B cell (primary cell): ENCODE data around the gene MAP3K20. TPM values are rescaled to one million over a fixed set of nuclear protein-coding genes. Genes with fewer than 3 reads are reported as not detected.

Experiments
- ATAC-seq: fragments of 200-7000 bp; cut with Tn5 transposase; one replicate; pipeline ENCODE4 v1.10.0; 2021; ENCODE audit warnings: low read depth, mild to moderate bottlenecking, moderate number of reproducible peaks, moderate library complexity
- CTCF ChIA-PET: fragments of 350-600 bp; sonication (Branson Sonifier 250); formaldehyde crosslinking; loops from one replicate; lab custom pipeline; 2021; ENCODE audit warnings: antibody characterized with exemption, inconsistent platforms; lab: Charles Lee
- POLR2A ChIA-PET: fragments of 350-600 bp; sonication (Branson Sonifier 250); formaldehyde crosslinking; loops from one replicate; lab custom pipeline; 2021; ENCODE audit warnings: antibody characterized with exemption; lab: Charles Lee
- DNase-seq: peaks from one replicate; pipeline ENCODE4 v3.0.0; 2013
- H2AFZ ChIP-seq: 2 replicates; pipeline ENCODE4 v1.6.1; 2012; ENCODE audit warnings: mild to moderate bottlenecking, low read depth, low read length; ENCODE audit not compliant: insufficient read depth, poor library complexity, severe bottlenecking
- H3K27ac ChIP-seq, 2 donors: 1 replicate in 1 of 2; 2 replicates in 1 of 2; pipeline ENCODE4 v1.5.1; 2012 to 2013; ENCODE audit warnings: low read length in 2 of 2, mild to moderate bottlenecking in 2 of 2, moderate library complexity in 1 of 2
- H3K27me3 ChIP-seq, 4 experiments: fragments of 200-600 bp in 1 of 4; sonication (generic) in 1 of 4; replicated peaks in 1 of 4; 1 replicate in 2 of 4; 2 replicates in 2 of 4; pipeline versions ENCODE4 v1.6.1 to v1.7.0; 2013 to 2016; ENCODE audit warnings: low read length in 3 of 4, mild to moderate bottlenecking in 2 of 4, mixed read lengths in 1 of 4, moderate library complexity in 1 of 4; ENCODE audit not compliant: insufficient read depth in 4 of 4, control insufficient read depth in 3 of 4; ENCODE audit errors: control extremely low read depth in 1 of 4
- H3K36me3 ChIP-seq, 2 experiments: replicated peaks in 1 of 2; 1 replicate in 1 of 2; 2 replicates in 1 of 2; pipeline versions ENCODE4 v1.6.1 to v1.7.1; 2013; ENCODE audit warnings: low read length in 1 of 2; ENCODE audit not compliant: insufficient read depth in 2 of 2, control insufficient read depth in 1 of 2; ENCODE audit errors: control extremely low read depth in 1 of 2, extremely low read depth in 1 of 2
- H3K4me1 ChIP-seq, 2 donors: fragments of 200-600 bp in 1 of 2; sonication (generic) in 1 of 2; 1 replicate in 1 of 2; 2 replicates in 1 of 2; pipeline versions ENCODE4 v1.5.1 to v1.6.1; 2013 to 2017; ENCODE audit warnings: low read length in 2 of 2; ENCODE audit not compliant: control insufficient read depth in 2 of 2, insufficient read depth in 2 of 2
- H3K4me2 ChIP-seq: replicated peaks from 2 replicates; pipeline ENCODE3; 2012; ENCODE audit warnings: mild to moderate bottlenecking, low read depth, low read length; ENCODE audit not compliant: poor library complexity, severe bottlenecking
- H3K4me3 ChIP-seq, 5 experiments: fragments of 200-600 bp in 1 of 5; sonication (generic) in 1 of 5; 1 replicate in 3 of 5; 2 replicates in 2 of 5; pipeline versions ENCODE4 v1.5.1 to v1.7.0; 2011 to 2016; ENCODE audit warnings: low read length in 4 of 5, mild to moderate bottlenecking in 4 of 5, low read depth in 2 of 5, control low read depth in 1 of 5, moderate library complexity in 1 of 5; ENCODE audit not compliant: insufficient read depth in 1 of 5; ENCODE audit errors: control extremely low read depth in 1 of 5, extremely low read depth in 1 of 5
- H3K79me2 ChIP-seq: fragments of 200-600 bp; sonication (generic); one replicate; pipeline ENCODE4 v1.6.0; 2016; ENCODE audit warnings: low read length; ENCODE audit not compliant: control insufficient read depth, insufficient read depth
- H3K9ac ChIP-seq: fragments of 200-600 bp; sonication (generic); 2 replicates; pipeline ENCODE4 v1.6.1; 2017; ENCODE audit warnings: mild to moderate bottlenecking, low read length, moderate library complexity
- H3K9me3 ChIP-seq, 3 donors: one replicate each; pipeline versions ENCODE4 v1.6.1 to v1.7.1; 2013; ENCODE audit warnings: low read length in 2 of 3; ENCODE audit not compliant: control insufficient read depth in 2 of 3, insufficient read depth in 1 of 3; ENCODE audit errors: control extremely low read depth in 1 of 3
- H4K20me1 ChIP-seq: 2 replicates; pipeline ENCODE4 v1.6.0; 2012; ENCODE audit warnings: mild to moderate bottlenecking, low read length; ENCODE audit not compliant: insufficient read depth, control insufficient read depth, poor library complexity, severe bottlenecking
- H3K27ac Mint-ChIP-seq: one replicate; pipeline ENCODE4 v1.8.0; 2021; ENCODE audit warnings: mixed read lengths
- H3K27me3 Mint-ChIP-seq: one replicate; pipeline ENCODE4 v1.8.0; 2021; ENCODE audit warnings: mixed read lengths
- H3K4me1 Mint-ChIP-seq: one replicate; pipeline ENCODE4 v1.8.0; 2021; ENCODE audit warnings: mixed read lengths
- H3K4me3 Mint-ChIP-seq: one replicate; pipeline ENCODE4 v1.8.0; 2021; ENCODE audit warnings: mixed read lengths
- H3K9me3 Mint-ChIP-seq: one replicate; pipeline ENCODE4 v1.8.0; 2022; ENCODE audit warnings: mixed read lengths; ENCODE audit not compliant: insufficient read depth
- CTCF ChIP-seq: fragments of 200-600 bp; IDR thresholded peaks from one replicate; pipeline ENCODE4 v1.8.0; 2022; ENCODE audit warnings: antibody characterized with exemption, mild to moderate bottlenecking
- EZH2 ChIP-seq: IDR thresholded peaks from 2 replicates; pipeline ENCODE4 v1.6.1; 2012; ENCODE audit warnings: borderline replicate concordance, low read depth, mild to moderate bottlenecking, moderate library complexity, low read length; ENCODE audit not compliant: insufficient read depth, poor library complexity, severe bottlenecking
- WGBS: methylation state at CpG from one replicate; pipeline ENCODE4 v1.1.5; 2013; ENCODE audit warnings: missing lambda C conversion rate; ENCODE audit not compliant: insufficient coverage; 5-methylcytosine and 5-hydroxymethylcytosine counted together
- intact Hi-C: fragments of 100-400 bp; cut with micrococcal nuclease; formaldehyde crosslinking; loops from one replicate; pipeline ENCODE4 v1.10.0; 2022
- polyA plus RNA-seq: library from polyadenylated mRNA; depleted of rRNA; stranded (reverse); fragments of >200 nt; gene quantifications from 2 replicates; pipeline ENCODE4 v1.2.3, GENCODE V29; 2012
- total RNA-seq, 2 donors: library from RNA; stranded (reverse); fragments of 120-200 nt in 1 of 2; gene quantifications; 1 replicate in 1 of 2; 2 replicates in 1 of 2; pipeline versions ENCODE4 v1.2.3 to v1.2.4, GENCODE V29; 2013 to 2022

Gene MAP3K20
- total and polyA plus RNA-seq, 2 donors (not counting 1 experiment from before 2014, with no cell fraction given) = 2.2 to 9.1 TPM

GRCh38 chr2:173199294-173199693, 123.6 kb downstream of the MAP3K20 start:
- H3K4me1 Mint-ChIP-seq = no peaks in the 10 kb centered on the region
- Histone ChIP-seq H3K9me3 (no peaks in the 10 kb centered on the region), H3K4me1 (no peaks in the 10 kb centered on the region), H3K4me3 (no peak overlapping the region), H3K4me2 (no peak overlapping the region), H3K9ac (no peak overlapping the region), H3K27ac (no peak overlapping the region), H3K27me3 (no peaks in the 10 kb centered on the region), H3K36me3 (peaks cover 0 to 11% of the 10 kb centered on the region in 2 experiments), H2AFZ (no peak overlapping the region), H4K20me1 (no peaks in the 10 kb centered on the region), H3K79me2 (no peaks in the 10 kb centered on the region)
- ChIA-PET POLR2A (no interaction called here), CTCF (interaction anchor here (2.1 to 3.9 kb wide), 2 partner anchors 12 to 173 kb away, joined by 6 to 19 read pairs; no protein-coding TSS in a partner anchor)
- no peak overlapping the region for H3K27ac Mint-ChIP-seq
- WGBS = no CpG with 5 or more reads among the region's 1 CpG
- TF ChIP-seq EZH2 = no peak
- ATAC-seq (no peak), DNase-seq (no peak)
- no peaks in the 10 kb centered on the region for H3K27me3 Mint-ChIP-seq
- intact Hi-C loops = no loop called here
- no peak overlapping the region for H3K4me3 Mint-ChIP-seq
- H3K9me3 Mint-ChIP-seq = no peaks in the 10 kb centered on the region

GRCh38 chr2:173202570-173202969, 126.9 kb downstream of the MAP3K20 start:
- TF ChIP-seq EZH2 (no peak), CTCF (no peak)

More at GRCh38 chr2:173202570-173202969, 126.9 kb downstream of the MAP3K20 start:
- ChIA-PET CTCF (no interaction called here), POLR2A (no interaction called here)
- Histone ChIP-seq H3K79me2 (no peaks in the 10 kb centered on the region), H3K9me3 (no peaks in the 10 kb centered on the region), H3K4me1 (no peaks in the 10 kb centered on the region), H3K27me3 (no peaks in the 10 kb centered on the region), H3K9ac (no peak overlapping the region), H4K20me1 (no peaks in the 10 kb centered on the region), H3K27ac (no peak overlapping the region), H3K4me2 (no peak overlapping the region), H2AFZ (no peak overlapping the region), H3K4me3 (no peak overlapping the region), H3K36me3 (peaks cover 0 to 11% of the 10 kb centered on the region in 2 experiments)
- no peaks in the 10 kb centered on the region for H3K9me3 Mint-ChIP-seq
- H3K27ac Mint-ChIP-seq = no peak overlapping the region
- DNase-seq = no peak
- H3K4me3 Mint-ChIP-seq = no peak overlapping the region
- no peak for ATAC-seq
- intact Hi-C loops = no loop called here
- H3K4me1 Mint-ChIP-seq = no peaks in the 10 kb centered on the region
- WGBS = 92% methylated on average over 2 of the region's 2 CpGs
- H3K27me3 Mint-ChIP-seq = no peaks in the 10 kb centered on the region
